Upper lobe of left lung (tissue), 4 donors: Measurements from ENCODE around the gene GLRX5.
"Not testable (repeated sequence)": the region's sequence is repeated elsewhere in the genome, so short reads cannot be mapped to it uniquely, and the experiment has no call there.

Experiments used
- EP300 ChIP-seq, 4 donors: sonication (generic); formaldehyde crosslinking; IDR thresholded peaks; one replicate each; pipeline ENCODE4 v1.5.1; 2017; ENCODE audit warnings: antibody characterized with exemption in 4 of 4, control low read depth in 2 of 4
- POLR2A ChIP-seq, 4 donors: fragments of 450-650 bp; IDR thresholded peaks; one replicate each; pipeline ENCODE4 v1.5.1; 2016 to 2017; ENCODE audit warnings: antibody characterized with exemption in 4 of 4, mild to moderate bottlenecking in 2 of 4
- POLR2AphosphoS5 ChIP-seq, 2 donors: sonication (generic); formaldehyde crosslinking; IDR thresholded peaks; one replicate each; pipeline ENCODE4 v1.5.1; 2017; ENCODE audit warnings: antibody characterized with exemption in 2 of 2
- TF ChIP-seq, protein P1 (sequence below), 6 experiments: fragments of 450-650 bp in 4 of 6; fragments of 200-600 bp in 2 of 6; sonication (generic) in 2 of 6; IDR thresholded peaks; one replicate each; pipeline ENCODE4 v1.5.1; 2016 to 2019; ENCODE audit warnings: antibody characterized with exemption in 6 of 6

DNA sequence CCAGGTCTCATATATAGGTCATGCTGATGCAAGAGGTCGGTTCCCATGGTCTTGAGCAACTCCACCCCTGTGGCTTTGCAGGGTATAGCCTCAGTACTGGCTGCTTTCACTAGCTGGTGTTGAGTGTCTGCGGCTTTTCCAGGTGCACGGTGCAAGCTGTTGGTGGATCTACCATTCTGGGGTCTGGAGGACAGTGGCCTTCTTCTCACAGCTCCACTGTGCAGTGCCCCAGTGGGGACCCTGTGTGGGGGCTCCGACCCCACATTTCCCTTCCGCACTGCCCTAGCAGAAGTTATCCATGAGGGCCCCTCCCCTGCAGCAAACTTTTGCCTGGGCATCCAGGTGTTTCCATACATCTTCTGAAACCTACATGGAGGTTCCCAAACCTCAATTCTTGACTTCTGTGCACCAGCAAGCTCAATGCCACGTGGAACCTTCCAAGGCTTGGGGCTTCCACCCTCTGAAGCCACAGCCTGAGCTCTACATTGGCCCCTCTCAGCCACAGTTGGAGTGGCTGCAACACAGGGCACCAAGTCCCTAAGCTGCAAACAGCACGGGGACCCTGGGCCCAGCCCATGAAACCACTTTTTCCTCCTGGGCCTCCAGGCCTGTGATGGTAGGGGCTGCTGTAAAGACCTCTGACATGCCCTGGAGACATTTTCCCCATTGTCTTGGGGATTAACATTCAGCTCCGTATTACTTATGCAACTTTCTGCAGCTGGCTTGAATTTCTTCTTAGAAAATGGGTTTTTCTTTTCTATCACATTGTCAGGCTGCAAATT lies 49.2 kb downstream of the GLRX5 start:
- TF ChIP-seq, protein P1, sequence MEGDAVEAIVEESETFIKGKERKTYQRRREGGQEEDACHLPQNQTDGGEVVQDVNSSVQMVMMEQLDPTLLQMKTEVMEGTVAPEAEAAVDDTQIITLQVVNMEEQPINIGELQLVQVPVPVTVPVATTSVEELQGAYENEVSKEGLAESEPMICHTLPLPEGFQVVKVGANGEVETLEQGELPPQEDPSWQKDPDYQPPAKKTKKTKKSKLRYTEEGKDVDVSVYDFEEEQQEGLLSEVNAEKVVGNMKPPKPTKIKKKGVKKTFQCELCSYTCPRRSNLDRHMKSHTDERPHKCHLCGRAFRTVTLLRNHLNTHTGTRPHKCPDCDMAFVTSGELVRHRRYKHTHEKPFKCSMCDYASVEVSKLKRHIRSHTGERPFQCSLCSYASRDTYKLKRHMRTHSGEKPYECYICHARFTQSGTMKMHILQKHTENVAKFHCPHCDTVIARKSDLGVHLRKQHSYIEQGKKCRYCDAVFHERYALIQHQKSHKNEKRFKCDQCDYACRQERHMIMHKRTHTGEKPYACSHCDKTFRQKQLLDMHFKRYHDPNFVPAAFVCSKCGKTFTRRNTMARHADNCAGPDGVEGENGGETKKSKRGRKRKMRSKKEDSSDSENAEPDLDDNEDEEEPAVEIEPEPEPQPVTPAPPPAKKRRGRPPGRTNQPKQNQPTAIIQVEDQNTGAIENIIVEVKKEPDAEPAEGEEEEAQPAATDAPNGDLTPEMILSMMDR (IDR thresholded peaks at IDR 0.05): not testable (repeated sequence)
- not testable (repeated sequence) for TF ChIP-seq POLR2A, EP300, POLR2AphosphoS5 (IDR thresholded peaks at IDR 0.05)
